KMS-11 (cell line): Measurements from ENCODE around the gene OR1M1.

Source experiments
- H2AFZ ChIP-seq: fragments of 200-600 bp; sonication (generic); 2 replicates; pipeline ENCODE4 v1.6.1; 2016; ENCODE audit warnings: antibody characterized with exemption, mixed run types, low read depth
- H3K27ac ChIP-seq: fragments of 200-600 bp; sonication (generic); 2 replicates; pipeline ENCODE4 v1.6.1; 2016; ENCODE audit warnings: mild to moderate bottlenecking, mixed run types
- H3K27me3 ChIP-seq: fragments of 200-600 bp; sonication (generic); 2 replicates; pipeline ENCODE4 v1.6.1; 2017; ENCODE audit warnings: mild to moderate bottlenecking, low read depth, mixed run types, moderate library complexity; ENCODE audit not compliant: insufficient read depth
- H3K36me3 ChIP-seq: fragments of 200-600 bp; sonication (generic); 2 replicates; pipeline ENCODE4 v1.6.1; 2017; ENCODE audit warnings: mild to moderate bottlenecking, mixed run types; ENCODE audit not compliant: insufficient read depth
- H3K4me1 ChIP-seq: fragments of 200-600 bp; sonication (generic); 2 replicates; pipeline ENCODE4 v1.6.1; 2016; ENCODE audit warnings: mild to moderate bottlenecking, low read depth, mixed run types; ENCODE audit not compliant: poor library complexity, severe bottlenecking
- H3K4me2 ChIP-seq: fragments of 200-600 bp; sonication (generic); 2 replicates; pipeline ENCODE4 v1.7.0; 2016; ENCODE audit warnings: mild to moderate bottlenecking, mixed run types
- H3K4me3 ChIP-seq: fragments of 200-600 bp; sonication (generic); IDR thresholded peaks from 2 replicates; pipeline ENCODE4 v1.6.1; 2017; ENCODE audit warnings: low read depth, low read length, mixed read lengths; ENCODE audit not compliant: insufficient read depth
- H3K79me2 ChIP-seq: fragments of 200-600 bp; sonication (generic); 2 replicates; pipeline ENCODE4 v1.6.1; 2016; ENCODE audit warnings: low read depth, mixed run types; ENCODE audit not compliant: insufficient read depth
- H3K9ac ChIP-seq: fragments of 200-600 bp; sonication (generic); 2 replicates; pipeline ENCODE4 v1.6.1; 2016; ENCODE audit warnings: mild to moderate bottlenecking, mixed run types
- H4K20me1 ChIP-seq: fragments of 200-600 bp; sonication (generic); 2 replicates; pipeline ENCODE4 v1.6.1; 2016; ENCODE audit warnings: mild to moderate bottlenecking, mixed run types; ENCODE audit not compliant: insufficient read depth
- CTCF ChIP-seq: fragments of 200-600 bp; sonication (generic); conservative IDR thresholded peaks from 2 replicates; pipeline ENCODE4 v1.6.1; 2017; ENCODE audit warnings: low read depth, mild to moderate bottlenecking, antibody characterized with exemption, low read length, moderate library complexity, mixed read lengths

Gene OR1M1

GRCh38 chr19:9144920-9145319 is 58.1 kb downstream of the OR1M1 start:
- Histone ChIP-seq H4K20me1 (no peaks in the 10 kb centered on the region), H3K27me3 (no peaks in the 10 kb centered on the region), H3K9ac (no peak overlapping the region), H3K36me3 (peaks cover 7% of the 10 kb centered on the region; the same call in 1 of the 2 replicates), H3K4me1 (peaks cover 9% of the 10 kb centered on the region), H3K4me2 (no peak overlapping the region), H3K27ac (no peak overlapping the region), H2AFZ (no peak overlapping the region), H3K4me3 (no peak overlapping the region), H3K79me2 (peaks cover 91% of the 10 kb centered on the region)
- TF ChIP-seq CTCF: no peak
